Kidney (tissue), 14 donors: ENCODE data around the gene GRIPAP1. TPM values are rescaled to one million over a fixed set of nuclear protein-coding genes. Genes with fewer than 3 reads are reported as not detected.
"Not testable (repeated sequence)": the region's sequence is repeated elsewhere in the genome, so short reads cannot be mapped to it uniquely, and the experiment has no call there.

Experiments
- DNase-seq, 5 donors: peaks; one replicate each; pipeline ENCODE4 v3.0.0-alpha.2; 2013 to 2020
- FAIRE-seq: peaks from 2 replicates; lab custom pipeline; 2012; peaks lifted over from hg19 to GRCh38; lab: Jason Lieb, UNC
- H3K27ac ChIP-seq, 2 donors: one replicate each; pipeline ENCODE4 v1.7.0; 2013; ENCODE audit warnings: low read depth in 2 of 2, low read length in 2 of 2, inconsistent platforms in 1 of 2
- H3K27me3 ChIP-seq: one replicate; pipeline ENCODE4 v1.7.1; 2013; ENCODE audit warnings: low read length, inconsistent platforms; ENCODE audit not compliant: control insufficient read depth, insufficient read depth
- H3K36me3 ChIP-seq, 3 donors: one replicate each; pipeline versions ENCODE4 v1.7.0 to v1.7.1; 2013; ENCODE audit warnings: low read length in 3 of 3, control low read depth in 1 of 3, inconsistent platforms in 1 of 3; ENCODE audit not compliant: insufficient read depth in 3 of 3, control insufficient read depth in 2 of 3
- H3K4me1 ChIP-seq, 3 donors: one replicate each; pipeline versions ENCODE4 v1.7.0 to v1.7.1; 2013; ENCODE audit warnings: low read length in 3 of 3, inconsistent platforms in 1 of 3, low read depth in 1 of 3; ENCODE audit not compliant: control insufficient read depth in 2 of 3, insufficient read depth in 2 of 3
- H3K4me3 ChIP-seq, 3 donors: one replicate each; pipeline versions ENCODE4 v1.7.0 to v1.8.1; 2013; ENCODE audit warnings: low read length in 3 of 3, control low read depth in 1 of 3, inconsistent platforms in 1 of 3
- H3K9ac ChIP-seq, 3 donors: one replicate each; pipeline versions ENCODE4 v1.7.0 to v1.7.1; 2013; ENCODE audit warnings: low read length in 3 of 3, control low read depth in 1 of 3, inconsistent platforms in 1 of 3
- H3K9me3 ChIP-seq, 3 donors: one replicate each; pipeline versions ENCODE4 v1.7.0 to v1.7.1; 2013; ENCODE audit warnings: low read length in 3 of 3, control low read depth in 1 of 3, inconsistent platforms in 1 of 3; ENCODE audit not compliant: control insufficient read depth in 2 of 3, insufficient read depth in 1 of 3
- CTCF ChIP-seq: IDR thresholded peaks from 3 replicates; pipeline ENCODE4 v1.5.1; 2012; ENCODE audit warnings: mild to moderate bottlenecking, moderate library complexity, borderline replicate concordance; ENCODE audit not compliant: insufficient read depth; ENCODE audit errors: extremely low read depth
- intact Hi-C: fragments of 100-400 bp; cut with DNase I; formaldehyde crosslinking; loops from one replicate; pipeline ENCODE4 v1.11.1; 2022
- polyA plus RNA-seq: library from polyadenylated mRNA; stranded (reverse); fragments of 350-450 nt; fragmentation: Illumina TruSeq; extraction: RNeasy Lipid Tissue Mini Kit (QIAGEN cat#74804); gene quantifications from one replicate; pipeline ENCODE4 v1.2.3, GENCODE V29; 2014; ENCODE audit warnings: low read depth, low replicate concordance; ENCODE audit not compliant: insufficient read depth
- total RNA-seq: library from RNA; stranded (reverse); fragmentation: NEBNext Ultra II Directional; extraction: Animal tissue kit (Norgen Biotek cat#: 25700); gene quantifications from one replicate; pipeline ENCODE4 v1.2.1, GENCODE V29; 2021
- donor health status: control.
- donor health status: control.
- donor health status: control.
- donor health status: control.
- donor health status: control.
- donor health status: DM: yes; HTN: yes; CAD: no.
- donor health status: Normal renal cell carcinoma (clear cell type).

Gene GRIPAP1
- total and polyA plus RNA-seq, 2 donors from 2014 or later = 24.0 to 52.8 TPM

- peaks cover 0 to 8% (median 6%) of the 10 kb centered on the region in 3 donors for H3K36me3 ChIP-seq
- no peak for DNase-seq
- H3K27ac ChIP-seq = no peak overlapping the region
- H3K27me3 ChIP-seq = no peaks in the 10 kb centered on the region
- intact Hi-C loops = no loop called here
- H3K4me3 ChIP-seq = no peak overlapping the region
- TF ChIP-seq CTCF = no peak
- H3K9ac ChIP-seq = no peak overlapping the region
- FAIRE-seq = no peak
- no peaks in the 10 kb centered on the region for H3K9me3 ChIP-seq
- H3K4me1 ChIP-seq = no peaks in the 10 kb centered on the region
Observed at GRCh38 chrX:48981178-48981577, 20.9 kb downstream of the GRIPAP1 start.

GRCh38 chrX:48980341-48980740 lies 21.7 kb downstream of the GRIPAP1 start:
- intact Hi-C loops, H3K27me3 ChIP-seq, H3K9me3 ChIP-seq, H3K36me3 ChIP-seq, FAIRE-seq, H3K27ac ChIP-seq, H3K9ac ChIP-seq, DNase-seq, H3K4me3 ChIP-seq, H3K4me1 ChIP-seq: not testable (repeated sequence)

GRCh38 chrX:48978226-48978625 lies 23.8 kb downstream of the GRIPAP1 start:
- intact Hi-C loops = no loop called here
- Histone ChIP-seq H3K9ac (no peak overlapping the region), H3K9me3 (no peaks in the 10 kb centered on the region), H3K27me3 (no peaks in the 10 kb centered on the region), H3K36me3 (peaks cover 0 to 2% (median 0%) of the 10 kb centered on the region in 3 donors), H3K4me3 (no peak overlapping the region), H3K27ac (no peak overlapping the region), H3K4me1 (no peaks in the 10 kb centered on the region)
- no peak for FAIRE-seq
- no peak for TF ChIP-seq CTCF
- DNase-seq = no peak

GRCh38 chrX:48976086-48976485 lies 26.0 kb downstream of the GRIPAP1 start:
- H3K36me3 ChIP-seq = no peaks in the 10 kb centered on the region
- H3K4me3 ChIP-seq = no peak overlapping the region
- no peak overlapping the region for H3K27ac ChIP-seq
- no peaks in the 10 kb centered on the region for H3K9me3 ChIP-seq
- no peaks in the 10 kb centered on the region for H3K4me1 ChIP-seq
- H3K27me3 ChIP-seq = no peaks in the 10 kb centered on the region
- FAIRE-seq (no peak), DNase-seq (no peak)
- H3K9ac ChIP-seq = no peak overlapping the region
- intact Hi-C loops = no loop called here
- TF ChIP-seq CTCF = no peak
